Thyroid gland (tissue), 4 donors: ENCODE measurements around the gene USP37. TPM values are rescaled to one million over a fixed set of nuclear protein-coding genes. Genes with fewer than 3 reads are reported as not detected.

Experiments used
- DNase-seq, 2 donors: peaks; one replicate each; pipeline ENCODE4 v3.0.0-alpha.2; 2019
- H3K27ac ChIP-seq, 3 donors: fragments of 200-600 bp; sonication (generic); 1 replicate in 2 of 3; 2 replicates in 1 of 3; pipeline ENCODE4 v1.5.1; 2016 to 2019; ENCODE audit warnings: mild to moderate bottlenecking in 1 of 3, moderate library complexity in 1 of 3
- H3K27me3 ChIP-seq: fragments of 200-600 bp; sonication (generic); one replicate; pipeline ENCODE4 v1.5.1; 2019
- H3K36me3 ChIP-seq, 2 donors: fragments of 200-600 bp; sonication (generic); one replicate each; pipeline ENCODE4 v1.5.1; 2016 to 2019
- H3K4me1 ChIP-seq, 2 donors: fragments of 200-600 bp; sonication (generic); one replicate each; pipeline ENCODE4 v1.5.1; 2017 to 2019
- H3K4me3 ChIP-seq, 3 donors: fragments of 200-600 bp; sonication (generic); replicated peaks in 1 of 3; 1 replicate in 2 of 3; 2 replicates in 1 of 3; pipeline ENCODE4 v1.5.1; 2016; ENCODE audit warnings: mild to moderate bottlenecking in 1 of 3
- H3K9me3 ChIP-seq: fragments of 200-600 bp; sonication (generic); one replicate; pipeline ENCODE4 v1.5.1; 2017
- CTCF ChIP-seq, 6 experiments: fragments of 200-600 bp in 3 of 6; fragments of 450-650 bp in 3 of 6; sonication (generic) in 3 of 6; IDR thresholded peaks; one replicate each; pipeline ENCODE4 v1.5.1; 2016 to 2019; ENCODE audit warnings: antibody characterized with exemption in 6 of 6, mild to moderate bottlenecking in 2 of 6, inconsistent platforms in 1 of 6, moderate library complexity in 1 of 6
- POLR2A ChIP-seq, 2 donors: fragments of 450-650 bp; IDR thresholded peaks; one replicate each; pipeline ENCODE4 v1.6.1; 2017; ENCODE audit warnings: antibody characterized with exemption in 2 of 2, mild to moderate bottlenecking in 2 of 2, moderate library complexity in 1 of 2
- WGBS, 2 donors: methylation state at CpG; one replicate each; pipeline ENCODE4 v1.1.5; 2017; 5-methylcytosine and 5-hydroxymethylcytosine counted together
- intact Hi-C: fragments of 100-400 bp; cut with DNase I; formaldehyde crosslinking; loops from one replicate; pipeline ENCODE4 v1.15.1; 2023
- total RNA-seq, 4 donors: library from RNA; depleted of rRNA; stranded (reverse); fragments of >200 nt; gene quantifications; one replicate each; pipeline ENCODE4 v1.2.3, GENCODE V29; 2016

Gene USP37
- total RNA-seq, 4 donors from 2014 or later: 10.6 to 22.4 (median 15.8) TPM

GRCh38 chr2:218471982-218472381 is 96.2 kb downstream of the USP37 start:
- Histone ChIP-seq H3K4me1 (peaks cover 0 to 7% of the 10 kb centered on the region in 2 donors), H3K4me3 (no peak overlapping the region), H3K36me3 (peaks cover 6 to 8% of the 10 kb centered on the region in 2 donors), H3K9me3 (no peaks in the 10 kb centered on the region), H3K27ac (no peak overlapping the region), H3K27me3 (no peaks in the 10 kb centered on the region)
- DNase-seq: no peak
- intact Hi-C loops: no loop called here
- WGBS, 2 donors: 81 to 82% methylated on average over 5 of the region's 5 CpGs
- no peak for TF ChIP-seq CTCF (IDR thresholded peaks at IDR 0.05)
- TF ChIP-seq POLR2A (IDR thresholded peaks at IDR 0.05): no peak

- no peak overlapping the region for H3K27ac ChIP-seq
- 91 to 94% methylated on average over 2 of the region's 2 CpGs for WGBS, 2 donors
- H3K27me3 ChIP-seq: no peaks in the 10 kb centered on the region
- H3K9me3 ChIP-seq: no peaks in the 10 kb centered on the region
- no peak for DNase-seq
- intact Hi-C loops: no loop called here
- H3K4me1 ChIP-seq: peaks cover 0 to 8% of the 10 kb centered on the region in 2 donors
- TF ChIP-seq POLR2A (IDR thresholded peaks at IDR 0.05): no peak
- TF ChIP-seq CTCF (IDR thresholded peaks at IDR 0.05): no peak
- H3K36me3 ChIP-seq: peaks cover 6 to 8% of the 10 kb centered on the region in 2 donors
- no peak overlapping the region for H3K4me3 ChIP-seq
Measured at GRCh38 chr2:218471036-218471435, 97.1 kb downstream of the USP37 start.

GRCh38 chr2:218470448-218470847 is 97.7 kb downstream of the USP37 start:
- H3K4me3 ChIP-seq: no peak overlapping the region
- WGBS, 2 donors: 0% methylated on average over 1 of the region's 1 CpG
- no peak for DNase-seq
- peaks cover 6 to 8% of the 10 kb centered on the region in 2 donors for H3K36me3 ChIP-seq
- peaks cover 0 to 11% of the 10 kb centered on the region in 2 donors for H3K4me1 ChIP-seq
- H3K27me3 ChIP-seq: no peaks in the 10 kb centered on the region
- H3K27ac ChIP-seq: peak overlapping the region in 1 of 3 donors; percentile 27
- no peak for TF ChIP-seq CTCF (IDR thresholded peaks at IDR 0.05)
- no peak for TF ChIP-seq POLR2A (IDR thresholded peaks at IDR 0.05)
- no peaks in the 10 kb centered on the region for H3K9me3 ChIP-seq
- intact Hi-C loops: no loop called here

GRCh38 chr2:218465987-218466633 is 102.0 kb downstream of the USP37 start:
- intact Hi-C loops: loop anchor here (5.0 to 10.0 kb wide), 2 partner anchors 59 to 281 kb away; no protein-coding TSS in a partner anchor
- H3K27me3 ChIP-seq: no peaks in the 10 kb centered on the region
- H3K9me3 ChIP-seq: no peaks in the 10 kb centered on the region
- TF ChIP-seq POLR2A (IDR thresholded peaks at IDR 0.05): no peak
- peak in 4 of 6 experiments; percentile 29 to 60 (median 51) for TF ChIP-seq CTCF (IDR thresholded peaks at IDR 0.05)
- no peak overlapping the region for H3K4me3 ChIP-seq
- WGBS, 2 donors: 22 to 24% methylated on average over 3 of the region's 3 CpGs
- peaks cover 0 to 11% of the 10 kb centered on the region in 2 donors for H3K4me1 ChIP-seq
- peak overlapping the region in 1 of 3 donors; percentile 13 for H3K27ac ChIP-seq
- peaks cover 0 to 3% of the 10 kb centered on the region in 2 donors for H3K36me3 ChIP-seq
- DNase-seq: no peak

GRCh38 chr2:218458598-218458997 is 109.6 kb downstream of the USP37 start:
- WGBS, 2 donors: 74 to 87% methylated on average over 1 of the region's 1 CpG
- H3K27me3 ChIP-seq: no peaks in the 10 kb centered on the region
- no peaks in the 10 kb centered on the region for H3K4me1 ChIP-seq
- intact Hi-C loops: no loop called here
- H3K27ac ChIP-seq: no peak overlapping the region
- H3K4me3 ChIP-seq: no peak overlapping the region
- H3K9me3 ChIP-seq: no peaks in the 10 kb centered on the region
- no peak for DNase-seq
- peaks cover 24 to 30% of the 10 kb centered on the region in 2 donors for H3K36me3 ChIP-seq
- TF ChIP-seq CTCF (IDR thresholded peaks at IDR 0.05): no peak
- TF ChIP-seq POLR2A (IDR thresholded peaks at IDR 0.05): no peak
